SIG-M5 treated with dmso at 0.1 percent for 504 hours (cell line): ENCODE measurements around the gene OR2C1.
A peak's percentile ranks its signal among the peaks of the same experiment; 100 is the strongest.

Experiments used
- DNase-seq: peaks from one replicate; lab custom pipeline; 2025; ENCODE audit not compliant: unreplicated experiment; lab: John Stamatoyannopoulos, UW

Gene OR2C1

GRCh38 chr16:3355589-3355988, at the start of gene OR2C1:
Gene OR2C1 (plus strand): TSS chr16:3355889. CDS start chr16:3355941, 52 bp downstream.
- no peak for DNase-seq

- no peak for DNase-seq
Observed at GRCh38 chr16:3306078-3306477, 49.6 kb upstream of the OR2C1 start.

- no peak for DNase-seq
Observed at GRCh38 chr16:3311496-3311895, 44.2 kb upstream of the OR2C1 start.

- no peak for DNase-seq
Observed at GRCh38 chr16:3317315-3317999, 38.2 kb upstream of the OR2C1 start.

GRCh38 chr16:3321816-3322215, 33.9 kb upstream of the OR2C1 start:
- DNase-seq = no peak

- DNase-seq = no peak
Observed at GRCh38 chr16:3327514-3327913, 28.2 kb upstream of the OR2C1 start.

GRCh38 chr16:3328104-3328503, 27.6 kb upstream of the OR2C1 start:
- no peak for DNase-seq

- DNase-seq = no peak
Observed at GRCh38 chr16:3328643-3329042, 27.0 kb upstream of the OR2C1 start.

GRCh38 chr16:3346041-3346440, 9.6 kb upstream of the OR2C1 start:
- no peak for DNase-seq

GRCh38 chr16:3347586-3347985, 8.1 kb upstream of the OR2C1 start:
- DNase-seq = no peak

- DNase-seq = no peak
Observed at GRCh38 chr16:3348547-3349167, 7.0 kb upstream of the OR2C1 start.

GRCh38 chr16:3349175-3349574, 6.5 kb upstream of the OR2C1 start:
- DNase-seq = no peak

- no peak for DNase-seq
Observed at GRCh38 chr16:3356118-3356517, 429 bp downstream of the OR2C1 start.

- DNase-seq = no peak
Observed at GRCh38 chr16:3358871-3359270, 3.2 kb downstream of the OR2C1 start.

GRCh38 chr16:3362931-3363330, 7.2 kb downstream of the OR2C1 start:
- no peak for DNase-seq

GRCh38 chr16:3363793-3364192, 8.1 kb downstream of the OR2C1 start:
- DNase-seq = no peak

- peak; percentile 58 for DNase-seq
Observed at GRCh38 chr16:3364774-3365427, 9.2 kb downstream of the OR2C1 start.

- DNase-seq = no peak
Observed at GRCh38 chr16:3369073-3369472, 13.4 kb downstream of the OR2C1 start.

GRCh38 chr16:3375680-3376079, 20.0 kb downstream of the OR2C1 start:
- no peak for DNase-seq

- no peak for DNase-seq
Observed at GRCh38 chr16:3377917-3378316, 22.2 kb downstream of the OR2C1 start.

- no peak for DNase-seq
Observed at GRCh38 chr16:3383045-3383448, 27.4 kb downstream of the OR2C1 start.

- no peak for DNase-seq
Observed at GRCh38 chr16:3388325-3388724, 32.6 kb downstream of the OR2C1 start.
